ENCODE measurements around the gene MAPK8. TPM values are rescaled to one million over a fixed set of nuclear protein-coding genes. Genes with fewer than 3 reads are reported as not detected.

Gene MAPK8
- polyA plus RNA-seq, 3 donors = 18.4 to 21.1 (median 18.5) TPM

DNA sequence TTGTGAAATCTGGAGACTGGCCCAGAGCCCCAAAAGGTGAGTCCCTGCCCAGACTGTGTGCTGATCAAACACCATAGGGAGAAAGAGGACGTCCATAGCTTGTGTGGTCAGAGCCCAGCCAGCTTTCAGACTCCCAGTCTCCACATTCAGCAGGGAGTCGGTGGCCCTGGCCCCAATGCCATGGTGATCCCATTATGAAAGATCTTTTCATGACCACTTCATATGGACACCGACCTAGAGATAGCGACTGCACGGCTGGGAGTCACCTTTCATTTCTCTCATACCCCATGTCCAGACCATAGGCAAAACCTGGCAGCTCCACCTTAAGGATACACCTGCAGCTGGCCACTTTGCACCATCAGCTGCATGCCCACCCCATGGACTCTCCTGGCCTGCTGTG is 172.0 kb downstream of the MAPK8 start:
- intact Hi-C loops (cut with micrococcal nuclease) = no loop called here
- Mint-ChIP-seq H3K27ac (no peak overlapping the region), H3K4me3 (no peak overlapping the region), H3K27me3 (ENCODE audit: low read depth in 3 of 3) (peaks cover 3 to 8% (median 7%) of the 10 kb centered on the region in 3 donors), H3K4me1 (peaks cover 21% of the 10 kb centered on the region), H3K9me3 (no peaks in the 10 kb centered on the region), H3K36me3 (no peaks in the 10 kb centered on the region)
- no peaks in the 10 kb centered on the region for H3K27me3 ChIP-seq (ENCODE audit: control insufficient read depth in 2 of 2, insufficient read depth in 2 of 2, low read length in 2 of 2)
- H4K20me1 ChIP-seq (ENCODE audit: insufficient read depth, low read length) = no peaks in the 10 kb centered on the region
- no peak overlapping the region for H3K27ac ChIP-seq (ENCODE audit: low read depth in 1 of 2, low read length in 2 of 2)
- DNase-seq = no peak
- WGBS (ENCODE audit: insufficient coverage) = 98% methylated on average over 5 of the region's 5 CpGs
- TF ChIP-seq, protein P1, sequence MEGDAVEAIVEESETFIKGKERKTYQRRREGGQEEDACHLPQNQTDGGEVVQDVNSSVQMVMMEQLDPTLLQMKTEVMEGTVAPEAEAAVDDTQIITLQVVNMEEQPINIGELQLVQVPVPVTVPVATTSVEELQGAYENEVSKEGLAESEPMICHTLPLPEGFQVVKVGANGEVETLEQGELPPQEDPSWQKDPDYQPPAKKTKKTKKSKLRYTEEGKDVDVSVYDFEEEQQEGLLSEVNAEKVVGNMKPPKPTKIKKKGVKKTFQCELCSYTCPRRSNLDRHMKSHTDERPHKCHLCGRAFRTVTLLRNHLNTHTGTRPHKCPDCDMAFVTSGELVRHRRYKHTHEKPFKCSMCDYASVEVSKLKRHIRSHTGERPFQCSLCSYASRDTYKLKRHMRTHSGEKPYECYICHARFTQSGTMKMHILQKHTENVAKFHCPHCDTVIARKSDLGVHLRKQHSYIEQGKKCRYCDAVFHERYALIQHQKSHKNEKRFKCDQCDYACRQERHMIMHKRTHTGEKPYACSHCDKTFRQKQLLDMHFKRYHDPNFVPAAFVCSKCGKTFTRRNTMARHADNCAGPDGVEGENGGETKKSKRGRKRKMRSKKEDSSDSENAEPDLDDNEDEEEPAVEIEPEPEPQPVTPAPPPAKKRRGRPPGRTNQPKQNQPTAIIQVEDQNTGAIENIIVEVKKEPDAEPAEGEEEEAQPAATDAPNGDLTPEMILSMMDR (IDR thresholded peaks at IDR 0.05) = no peak
- no peak overlapping the region for H3K9ac ChIP-seq (ENCODE audit: insufficient read depth, low read length, poor library complexity, severe bottlenecking)
- H3K79me2 ChIP-seq (ENCODE audit: insufficient read depth, low read length) = no peaks in the 10 kb centered on the region
- no peak overlapping the region for H3K4me3 ChIP-seq (replicated peaks in 1 of 3; ENCODE audit: low read depth in 2 of 3, low read length in 3 of 3)
- no peaks in the 10 kb centered on the region for H3K36me3 ChIP-seq (replicated peaks in 1 of 2; ENCODE audit: control insufficient read depth in 1 of 2, insufficient read depth in 2 of 2, low read length in 2 of 2)
- no peaks in the 10 kb centered on the region for H3K4me1 ChIP-seq (ENCODE audit: control insufficient read depth in 1 of 2, insufficient read depth in 2 of 2, low read length in 2 of 2)
- H2AFZ ChIP-seq (ENCODE audit: insufficient read depth, low read depth, low read length, poor library complexity, severe bottlenecking) = no peak overlapping the region
- H3K4me2 ChIP-seq (replicated peaks; ENCODE audit: extremely low read depth, low read length, poor library complexity, severe bottlenecking) = no peak overlapping the region
- H3K9me3 ChIP-seq (replicated peaks in 1 of 2; ENCODE audit: control insufficient read depth in 1 of 2, insufficient read depth in 1 of 2, low read length in 2 of 2) = no peaks in the 10 kb centered on the region

DNA sequence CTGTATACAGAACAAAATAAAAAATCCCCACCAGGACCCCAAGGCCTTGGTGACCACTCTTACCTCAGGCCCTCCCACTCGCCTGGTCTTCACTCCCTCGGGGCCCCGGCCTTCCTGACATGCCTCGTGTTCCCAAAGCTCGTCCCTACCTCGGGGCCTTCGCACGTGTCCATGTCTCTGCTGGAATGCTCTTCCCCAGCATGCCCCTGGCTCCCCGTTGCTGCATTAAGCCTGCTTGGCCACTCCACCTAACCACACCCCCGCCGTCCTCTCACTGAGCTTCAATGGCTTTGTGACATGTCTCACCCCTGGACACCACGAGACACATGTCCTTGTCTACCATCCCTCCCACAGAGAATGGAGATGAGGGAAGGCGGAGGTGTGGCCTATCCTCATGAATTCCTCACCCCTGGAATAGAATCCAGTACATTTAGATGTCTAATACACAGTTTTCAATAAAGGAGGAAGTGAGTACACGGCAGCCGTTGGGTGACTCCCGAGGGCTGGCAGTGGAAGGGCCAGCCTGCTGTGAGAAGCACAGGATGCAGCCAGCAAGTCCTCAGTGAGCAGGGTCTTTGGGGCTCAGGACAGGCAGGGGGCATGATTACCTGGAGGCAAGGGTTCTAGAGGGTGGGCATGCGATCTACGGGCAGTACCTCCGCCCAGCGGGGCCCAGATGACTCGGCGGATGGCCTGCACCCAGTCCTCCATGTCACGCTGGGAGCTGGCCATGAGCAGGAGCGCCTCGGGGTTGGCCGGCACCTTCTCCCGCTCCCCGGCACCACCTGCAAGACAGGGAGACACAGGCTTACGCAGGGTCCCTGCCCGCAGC is 172.7 kb downstream of the MAPK8 start:
- no peaks in the 10 kb centered on the region for H3K79me2 ChIP-seq (ENCODE audit: insufficient read depth, low read length)
- H3K9me3 ChIP-seq (replicated peaks in 1 of 2; ENCODE audit: control insufficient read depth in 1 of 2, insufficient read depth in 1 of 2, low read length in 2 of 2) = no peaks in the 10 kb centered on the region
- TF ChIP-seq, protein P1 (IDR thresholded peaks at IDR 0.05) = no peak
- no peaks in the 10 kb centered on the region for H3K4me1 ChIP-seq (ENCODE audit: control insufficient read depth in 1 of 2, insufficient read depth in 2 of 2, low read length in 2 of 2)
- WGBS (ENCODE audit: insufficient coverage) = 66% methylated on average over 25 of the region's 30 CpGs
- Mint-ChIP-seq H3K27me3 (ENCODE audit: low read depth in 3 of 3) (peaks cover 3 to 8% (median 7%) of the 10 kb centered on the region in 3 donors), H3K27ac (no peak overlapping the region), H3K36me3 (no peaks in the 10 kb centered on the region), H3K9me3 (no peaks in the 10 kb centered on the region), H3K4me1 (peaks cover 21% of the 10 kb centered on the region), H3K4me3 (no peak overlapping the region)
- no peak overlapping the region for H3K27ac ChIP-seq (ENCODE audit: low read depth in 1 of 2, low read length in 2 of 2)
- H2AFZ ChIP-seq (ENCODE audit: insufficient read depth, low read depth, low read length, poor library complexity, severe bottlenecking) = no peak overlapping the region
- H3K9ac ChIP-seq (ENCODE audit: insufficient read depth, low read length, poor library complexity, severe bottlenecking) = no peak overlapping the region
- peak in 1 of 3 donors; percentile 11 for DNase-seq
- no peaks in the 10 kb centered on the region for H3K36me3 ChIP-seq (replicated peaks in 1 of 2; ENCODE audit: control insufficient read depth in 1 of 2, insufficient read depth in 2 of 2, low read length in 2 of 2)
- no peak overlapping the region for H3K4me3 ChIP-seq (replicated peaks in 1 of 3; ENCODE audit: low read depth in 2 of 3, low read length in 3 of 3)
- no peaks in the 10 kb centered on the region for H3K27me3 ChIP-seq (ENCODE audit: control insufficient read depth in 2 of 2, insufficient read depth in 2 of 2, low read length in 2 of 2)
- no peaks in the 10 kb centered on the region for H4K20me1 ChIP-seq (ENCODE audit: insufficient read depth, low read length)
- intact Hi-C loops (cut with micrococcal nuclease) = no loop called here
- no peak overlapping the region for H3K4me2 ChIP-seq (replicated peaks; ENCODE audit: extremely low read depth, low read length, poor library complexity, severe bottlenecking)
